ENCODE results near the gene FN1.

The FN1 gene

DNA sequence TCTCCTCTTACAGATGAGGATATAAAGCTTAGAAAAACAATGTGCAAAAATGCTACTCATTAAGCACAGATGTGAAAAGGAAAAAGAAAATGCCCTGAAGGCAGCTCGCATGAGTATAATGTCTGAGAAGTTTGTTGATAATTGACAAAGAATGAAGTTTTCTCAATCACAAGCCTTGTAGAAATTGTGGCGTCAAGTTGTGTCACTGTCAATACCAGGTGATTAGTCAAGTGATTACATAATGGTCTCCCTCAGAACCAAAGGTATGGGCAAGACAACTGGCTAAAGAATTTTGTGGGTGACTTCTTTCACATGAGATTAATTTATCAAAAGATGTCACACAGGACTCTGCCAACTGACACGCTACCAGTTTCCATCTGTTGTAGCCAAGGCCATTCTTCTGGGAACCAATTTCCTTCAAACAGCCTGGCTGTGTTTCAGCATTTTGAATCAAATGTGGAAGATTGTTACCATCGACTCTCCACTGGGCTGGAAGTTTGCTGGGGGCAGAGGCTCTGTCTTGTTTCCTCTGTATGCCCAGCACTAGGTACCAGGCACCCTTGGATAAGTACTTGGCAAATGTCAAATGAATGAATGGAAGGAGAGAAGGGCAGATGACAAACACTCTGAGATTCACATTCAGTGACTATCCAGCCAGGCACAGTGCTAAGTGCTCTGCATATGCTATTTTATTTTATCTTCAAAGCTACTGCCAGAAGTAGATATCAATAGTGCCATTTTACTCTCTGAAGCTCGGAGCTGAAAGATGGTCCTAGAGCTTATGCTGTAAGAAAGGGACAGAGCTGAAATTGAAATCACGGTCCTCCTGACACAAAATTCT is 5.9 kb upstream of the FN1 start:
- DNase-seq (ENCODE audit: low spot score): no peak

DNA sequence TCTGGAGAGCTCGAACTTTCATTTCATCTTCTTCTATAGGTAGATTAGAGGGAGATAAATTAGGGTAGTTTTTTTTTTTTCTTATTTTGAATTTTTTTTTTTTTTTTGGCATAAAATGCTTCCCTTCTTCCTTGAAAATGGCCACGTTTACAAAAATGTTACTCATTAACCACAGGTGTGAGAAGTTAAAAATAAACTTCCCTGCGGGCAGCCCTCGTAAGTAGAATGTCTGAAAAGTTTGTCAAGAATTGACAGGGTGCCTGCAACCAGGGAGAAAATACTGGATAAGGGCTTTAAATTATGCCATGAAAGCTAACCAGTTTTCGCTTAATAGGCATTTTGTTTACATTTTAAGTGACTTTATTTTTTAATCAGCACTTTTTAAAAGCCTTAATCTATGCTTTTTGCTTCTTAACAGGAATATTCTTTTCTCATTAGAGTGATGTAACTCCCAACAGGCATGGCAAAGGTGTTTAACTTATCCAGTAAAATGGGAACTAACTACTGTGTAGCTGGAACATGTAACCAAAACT is 4.2 kb upstream of the FN1 start:
- no peak for DNase-seq (ENCODE audit: low spot score)

DNA sequence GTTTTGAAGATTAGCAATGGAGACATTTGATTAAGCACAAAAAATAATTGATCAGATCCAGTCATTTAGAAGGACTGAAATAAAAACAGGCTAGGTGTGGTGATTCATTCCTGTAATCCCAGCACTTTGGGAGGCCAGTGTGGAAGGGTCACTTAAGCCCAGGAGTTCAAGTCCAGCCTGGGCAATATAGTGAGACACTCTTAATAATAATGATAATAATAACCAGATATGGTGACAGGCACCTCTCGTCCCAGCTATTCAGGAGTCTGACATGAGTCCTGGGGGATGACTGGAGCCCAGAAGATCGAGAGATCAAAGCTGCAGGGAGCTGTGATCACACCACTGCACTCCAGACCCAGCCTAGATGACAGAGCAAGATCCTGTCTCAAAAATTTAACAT is 3.5 kb upstream of the FN1 start:
- DNase-seq (ENCODE audit: low spot score): no peak

DNA sequence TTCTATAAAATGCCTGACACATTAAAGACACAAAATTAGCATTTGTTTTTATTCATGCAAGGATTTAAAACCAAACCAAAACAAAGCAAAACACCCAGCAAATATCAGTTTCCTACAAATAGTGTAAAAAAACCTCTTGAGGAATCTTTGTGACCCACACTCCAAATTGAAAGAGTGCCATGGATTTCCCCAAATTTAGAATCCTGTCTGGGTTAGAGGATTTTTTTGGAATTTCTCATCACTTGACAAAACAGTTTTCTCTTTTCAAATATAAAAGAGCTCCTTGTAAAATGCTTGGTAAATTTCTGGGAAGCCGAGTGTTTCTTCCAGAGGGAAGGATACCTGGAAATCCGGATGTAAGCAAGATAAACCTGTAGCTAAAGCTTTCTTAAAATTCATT is 1.7 kb upstream of the FN1 start:
- no peak for DNase-seq (ENCODE audit: low spot score)

DNA sequence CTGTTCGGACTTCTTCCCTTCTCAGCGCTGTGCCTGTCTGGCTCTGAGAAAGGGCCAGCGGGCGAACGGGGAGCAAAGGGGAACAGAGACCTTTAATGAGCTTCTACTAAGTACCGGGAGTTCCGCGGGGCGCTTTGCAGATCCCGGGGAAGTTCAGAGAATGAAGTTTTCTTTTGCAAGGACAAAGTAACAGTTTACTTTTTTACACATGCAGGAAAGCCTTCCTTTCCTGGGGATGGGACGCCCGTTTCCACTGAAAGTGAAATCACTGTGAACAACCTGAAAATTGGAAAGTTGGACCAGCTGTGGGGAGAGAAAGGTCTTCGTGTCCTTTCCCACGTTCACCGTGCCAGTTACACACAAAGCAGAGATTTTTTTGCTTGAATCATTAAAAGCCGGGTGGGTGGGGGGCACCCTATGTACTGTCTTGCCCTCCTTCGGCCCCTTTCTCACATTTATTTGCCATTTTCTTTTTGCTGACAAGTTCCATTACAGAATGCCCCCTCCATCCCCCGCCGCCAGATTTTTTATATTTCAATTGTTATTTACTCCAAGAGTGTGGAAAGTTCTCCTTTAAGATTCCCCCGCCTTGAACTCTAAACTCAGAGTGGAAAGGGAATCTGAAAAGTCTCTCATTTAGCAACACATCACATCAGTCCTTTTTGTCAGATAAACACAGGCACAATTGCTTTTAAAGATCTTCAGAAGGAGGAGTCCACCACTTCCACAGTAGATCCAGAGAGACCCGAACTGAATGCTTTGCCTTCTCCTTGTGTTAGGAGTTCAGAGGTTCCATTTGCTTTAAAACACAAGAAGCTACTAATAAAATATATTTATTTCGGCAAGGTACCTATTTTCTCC is 1.1 kb upstream of the FN1 start:
- DNase-seq (ENCODE audit: low spot score): no peak

DNA sequence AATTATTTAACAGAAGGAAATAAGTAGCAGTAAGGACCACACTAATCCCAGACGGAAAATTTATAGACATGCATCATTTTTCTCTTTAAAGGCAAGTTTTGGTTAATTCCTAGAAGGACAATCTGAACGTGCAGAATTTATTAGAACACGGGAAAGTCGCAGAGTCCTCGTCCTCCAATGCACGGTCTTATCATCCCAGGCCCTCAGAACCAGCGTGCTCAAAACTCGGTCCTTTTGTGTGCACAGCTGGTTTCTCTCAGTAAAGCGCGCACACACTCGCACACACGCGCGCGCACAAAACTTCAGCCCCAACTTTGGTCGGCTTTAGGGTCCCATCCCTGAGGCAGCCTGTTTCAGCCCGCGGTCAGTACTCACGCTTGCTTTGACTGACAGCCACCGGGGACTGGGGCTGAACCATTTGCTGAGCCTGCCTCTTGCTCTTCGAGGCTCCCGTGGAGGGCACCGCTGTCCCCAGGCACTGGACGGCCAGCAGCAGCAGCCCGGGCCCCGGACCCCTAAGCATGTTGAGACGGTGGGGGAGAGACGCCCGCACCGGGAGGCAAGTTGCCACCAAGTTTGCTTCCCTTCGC is 493 bp downstream of the FN1 start:
- DNase-seq (ENCODE audit: low spot score): peak; percentile 38

DNA sequence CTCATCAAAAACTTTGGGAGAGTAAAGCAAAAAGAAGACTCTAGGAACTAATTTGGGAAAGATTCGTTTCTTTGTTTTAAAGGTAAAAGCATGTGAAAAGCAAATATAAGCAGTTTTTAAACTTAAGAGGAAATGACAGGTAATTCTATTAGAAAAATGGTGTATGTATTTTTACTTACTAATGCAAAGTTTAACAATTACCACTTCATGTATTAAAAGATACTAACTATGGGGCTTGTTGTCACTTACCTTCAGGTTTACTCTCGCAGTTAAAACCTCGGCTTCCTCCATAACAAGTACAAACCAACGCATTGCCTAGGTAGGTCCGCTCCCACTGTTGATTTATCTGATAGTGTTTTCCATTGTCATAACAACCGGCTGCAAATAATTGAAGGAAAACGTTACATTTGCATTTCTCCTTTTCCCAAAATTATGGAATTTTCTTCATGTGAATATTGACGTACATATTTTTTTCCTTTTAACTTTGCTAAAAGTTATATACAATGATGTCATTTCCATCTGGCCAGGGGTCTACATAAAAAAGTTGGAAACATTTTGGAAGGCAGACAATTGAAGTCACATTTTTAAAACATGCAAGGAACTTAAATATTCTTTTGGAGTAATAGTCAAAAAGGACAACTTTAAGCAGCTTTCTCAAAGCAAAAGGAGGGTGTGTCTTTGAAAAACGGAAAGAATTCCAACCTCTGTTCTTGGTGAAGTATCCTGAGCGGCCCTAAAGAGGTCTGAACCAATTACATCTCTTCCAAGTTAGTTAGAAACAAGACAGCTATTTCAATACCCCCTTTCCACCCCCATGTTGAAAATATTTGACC is 1.2 kb downstream of the FN1 start:
- no peak for DNase-seq (ENCODE audit: low spot score)

DNA sequence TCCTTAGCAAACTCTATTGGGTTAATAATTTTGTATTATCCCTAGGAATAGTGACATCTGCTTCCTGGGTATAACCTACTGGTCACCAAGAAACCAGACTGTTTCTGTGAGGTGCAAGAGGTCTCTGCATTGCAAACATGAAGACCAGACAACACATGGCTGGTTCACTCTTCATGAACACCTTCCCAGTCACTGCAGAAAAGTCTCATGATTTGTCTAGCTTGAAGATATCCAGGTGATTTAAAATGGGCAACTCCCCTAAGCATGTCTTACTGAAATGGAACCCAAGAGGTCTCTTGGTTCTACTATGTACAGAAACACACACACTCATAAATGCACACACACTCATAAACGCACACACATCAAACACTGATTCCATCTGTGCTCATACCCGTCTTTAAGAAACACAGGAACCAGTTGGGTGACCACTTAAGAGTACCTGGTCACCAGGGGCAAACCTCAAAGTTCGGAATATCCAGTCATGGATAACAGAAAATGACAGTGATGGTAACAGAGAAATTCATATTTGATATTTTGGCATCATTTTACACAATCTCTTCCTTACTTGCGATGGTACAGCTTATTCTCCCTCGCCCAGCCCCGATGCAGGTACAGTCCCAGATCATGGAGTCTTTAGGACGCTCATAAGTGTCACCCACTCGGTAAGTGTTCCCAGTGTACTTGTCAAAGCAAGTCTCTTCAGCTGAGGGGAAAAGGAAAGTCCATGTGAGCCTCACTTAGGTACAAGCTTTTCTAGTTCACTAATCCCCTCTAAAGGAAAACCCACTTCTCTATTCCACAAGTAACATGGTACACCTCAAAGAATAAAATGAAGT is 2.9 kb downstream of the FN1 start:
- DNase-seq (ENCODE audit: low spot score): no peak

DNA sequence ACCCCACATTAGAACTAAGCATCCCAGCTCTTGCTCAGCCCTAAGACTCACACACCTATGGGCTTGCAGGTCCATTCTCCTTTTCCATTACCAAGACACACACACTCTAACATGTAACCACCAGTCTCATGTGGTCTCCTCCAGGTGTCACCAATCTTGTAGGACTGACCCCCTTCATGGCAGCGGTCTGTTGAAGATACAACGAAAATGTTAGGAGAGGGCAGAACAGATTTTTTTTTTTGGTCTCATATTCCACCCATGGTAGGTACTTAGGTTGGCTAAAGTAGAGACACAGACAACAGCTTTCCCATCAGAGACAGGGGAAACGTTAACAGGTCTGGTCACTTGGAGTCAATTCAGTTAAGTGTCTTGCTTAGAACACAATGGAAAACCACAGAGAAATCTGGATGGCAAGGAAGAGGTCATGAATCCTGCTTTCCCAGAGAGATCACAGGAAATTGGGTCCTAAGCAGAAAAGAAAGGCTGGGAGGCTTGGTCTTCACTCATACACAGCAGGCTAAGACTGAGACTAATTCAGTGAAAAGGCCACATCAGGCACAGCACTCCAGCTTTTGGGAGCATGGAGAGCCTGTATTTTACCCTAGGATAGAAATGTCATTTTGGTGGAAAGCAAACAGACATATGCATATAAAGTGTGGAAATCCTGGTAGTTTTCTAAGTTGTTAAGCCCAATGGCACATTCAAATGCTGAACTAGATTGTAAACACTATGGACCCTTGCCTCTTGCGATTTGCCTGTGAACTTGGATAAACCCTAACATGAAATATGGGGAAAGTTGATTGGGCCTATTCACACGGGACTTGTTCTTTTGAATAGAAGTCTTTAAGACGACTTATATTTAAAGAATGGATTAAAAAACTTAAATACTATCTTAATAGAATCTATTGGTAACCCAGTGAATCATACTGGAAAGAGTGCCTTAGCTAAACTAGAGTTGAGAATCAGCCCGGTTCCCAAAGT is 3.8 kb downstream of the FN1 start:
- DNase-seq (ENCODE audit: low spot score): no peak

DNA sequence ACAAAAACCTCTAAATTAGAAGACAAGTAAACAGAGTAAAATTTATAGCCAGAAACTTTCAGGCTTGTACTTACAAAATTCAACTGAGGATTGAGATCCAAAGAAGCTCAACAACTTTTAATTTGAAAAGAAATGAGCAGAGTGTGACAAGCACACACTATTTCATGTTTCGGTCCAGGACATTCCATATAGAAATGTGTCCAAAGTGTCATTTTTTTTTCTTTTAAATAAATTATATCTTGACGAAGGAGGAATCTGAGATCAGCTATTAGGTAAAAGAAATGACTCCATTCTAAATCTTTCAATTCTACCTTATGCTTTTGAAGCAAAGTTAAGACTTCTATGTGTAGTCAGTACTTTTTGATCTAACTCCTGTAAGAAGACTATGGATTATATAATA is 4.6 kb downstream of the FN1 start:
- no peak for DNase-seq (ENCODE audit: low spot score)

DNA sequence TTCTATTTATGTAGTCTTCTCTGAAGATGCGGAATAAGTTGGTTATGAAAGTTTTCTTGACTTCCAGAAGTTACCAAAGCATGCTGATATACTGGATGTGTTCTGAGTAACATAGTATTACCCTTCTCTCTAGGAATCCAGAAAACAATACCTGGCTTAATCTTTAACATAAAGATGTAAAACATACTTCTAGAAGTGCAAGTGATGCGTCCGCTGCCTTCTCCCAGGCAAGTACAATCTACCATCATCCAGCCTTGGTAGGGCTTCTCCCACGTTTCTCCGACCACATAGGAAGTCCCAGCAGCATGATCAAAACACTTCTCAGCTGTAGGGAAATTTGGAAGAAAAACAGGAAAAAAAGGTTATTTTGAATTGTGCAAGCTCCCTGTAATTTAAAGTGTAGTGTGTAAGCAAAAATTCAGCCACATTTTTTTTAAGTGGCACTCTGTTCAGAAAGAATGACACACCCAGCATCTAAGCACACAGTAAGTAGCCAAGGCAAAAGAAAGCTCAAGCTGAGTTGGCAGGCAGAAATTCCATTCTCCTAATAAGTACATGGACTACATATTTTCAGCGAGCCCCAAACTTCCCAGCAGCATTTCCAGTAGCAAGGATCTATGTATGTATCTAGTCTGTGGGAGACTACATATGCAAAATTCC is 5.2 kb downstream of the FN1 start:
- peak; percentile 39 for DNase-seq (ENCODE audit: low spot score)

DNA sequence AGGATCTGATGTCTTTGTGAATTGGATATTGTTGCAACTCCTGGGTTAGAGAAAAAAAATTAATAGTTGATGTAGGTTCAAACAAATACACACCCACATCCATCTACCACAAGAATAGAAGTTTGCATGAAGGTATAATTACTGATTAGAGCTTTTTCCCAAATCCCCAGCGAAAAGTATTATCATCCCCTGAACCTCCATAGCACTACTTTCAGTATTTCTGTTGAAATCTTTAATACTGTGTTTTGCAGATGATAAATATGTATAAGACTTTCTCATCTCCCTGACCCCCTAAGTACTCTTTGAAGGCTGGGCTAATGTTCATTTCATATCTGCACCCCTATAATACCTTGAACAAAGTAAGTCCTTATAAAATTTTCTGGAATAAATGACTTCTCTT is 6.4 kb downstream of the FN1 start:
- no peak for DNase-seq (ENCODE audit: low spot score)

DNA sequence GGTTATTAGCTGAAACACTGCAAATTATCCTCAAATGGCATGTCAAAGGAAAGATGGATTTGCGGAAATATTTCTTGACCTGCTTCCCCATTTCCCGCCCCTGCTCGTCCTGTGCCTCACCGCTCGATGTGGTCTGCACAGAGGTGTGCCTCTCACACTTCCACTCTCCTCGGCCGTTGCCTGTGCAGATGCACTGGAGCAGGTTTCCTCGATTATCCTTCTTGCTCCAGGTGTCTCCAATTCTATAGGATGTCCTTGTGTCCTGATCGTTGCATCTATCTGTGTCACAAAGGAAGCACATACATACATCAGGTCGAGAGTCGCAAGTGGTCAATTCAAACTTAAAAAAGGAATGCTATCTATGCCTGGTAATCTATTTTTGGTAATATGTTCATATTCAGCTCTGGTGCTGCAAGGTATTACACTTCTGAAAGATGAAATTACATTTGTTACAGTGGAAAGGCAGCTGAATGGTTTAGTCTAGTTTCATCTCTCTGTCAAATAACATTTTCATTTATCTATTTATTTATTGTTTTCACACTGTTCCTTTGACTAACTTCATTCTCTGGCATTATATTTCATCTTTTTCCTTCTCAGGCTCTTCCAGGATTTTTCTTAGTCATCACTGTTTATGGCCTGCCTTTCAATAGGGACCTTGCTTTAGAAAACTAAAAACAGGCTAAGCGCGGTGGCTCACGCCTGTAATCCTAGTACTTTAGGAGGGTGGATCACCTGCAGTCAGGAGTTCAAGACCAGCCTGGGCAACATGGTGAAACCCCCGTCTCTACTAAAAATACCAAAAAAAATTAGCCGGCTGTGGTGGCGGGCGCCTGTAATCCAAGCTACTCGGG is 7.6 kb downstream of the FN1 start:
- no peak for DNase-seq (ENCODE audit: low spot score)

DNA sequence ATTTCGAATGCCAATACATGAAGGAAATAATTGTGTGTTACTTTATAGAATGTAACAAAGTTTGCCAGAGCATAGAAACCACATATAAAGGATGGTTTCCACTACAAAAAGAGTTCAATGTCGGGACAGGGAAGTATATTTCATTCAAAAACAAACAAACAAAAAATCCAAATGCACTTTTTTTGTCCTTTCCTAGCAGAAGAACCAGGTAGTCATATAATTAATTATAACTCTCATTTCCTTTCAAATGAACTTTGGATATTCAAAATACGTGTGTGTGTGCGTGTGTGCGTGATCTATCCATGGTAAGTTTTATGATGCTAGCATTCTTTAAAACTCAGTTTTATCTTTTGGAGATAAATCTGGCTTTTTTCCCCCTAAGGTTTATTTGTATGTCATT is 8.3 kb downstream of the FN1 start:
- no peak for DNase-seq (ENCODE audit: low spot score)

DNA sequence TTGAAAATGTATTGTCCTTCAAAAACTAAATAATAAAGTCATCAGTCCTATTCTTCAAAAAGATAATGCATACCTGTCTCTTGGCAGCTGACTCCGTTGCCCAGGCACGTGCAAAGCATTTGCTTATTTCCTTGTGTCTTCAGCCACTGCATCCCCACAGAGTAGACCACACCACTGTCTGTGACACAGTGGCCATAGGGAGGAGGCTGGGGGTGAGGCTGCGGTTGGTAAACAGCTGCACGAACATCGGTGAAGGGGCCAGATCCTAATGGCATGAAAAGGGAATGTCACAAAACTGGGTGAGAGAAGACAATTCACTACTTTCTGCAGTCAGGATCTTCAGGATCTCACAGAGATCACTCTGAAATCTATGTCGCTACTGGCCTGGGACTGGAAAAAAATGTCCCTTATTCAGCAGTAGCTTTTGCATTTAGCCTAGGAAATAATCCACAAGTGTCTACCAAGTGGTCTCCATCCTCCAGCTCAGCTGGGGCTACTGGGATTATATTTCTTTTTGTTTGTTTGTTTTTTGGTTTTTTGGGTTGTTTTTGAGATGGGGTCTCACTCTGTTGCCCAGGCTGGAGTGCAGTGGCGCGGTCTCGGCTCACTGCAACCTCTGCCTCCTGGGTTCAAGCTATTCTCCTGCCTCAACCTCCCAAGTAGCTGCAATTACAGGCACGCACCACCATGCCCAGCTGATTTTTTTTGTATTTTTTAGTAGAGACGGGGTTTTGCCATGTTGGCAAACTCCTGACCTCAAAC is 10.7 kb downstream of the FN1 start:
- DNase-seq (ENCODE audit: low spot score): no peak

DNA sequence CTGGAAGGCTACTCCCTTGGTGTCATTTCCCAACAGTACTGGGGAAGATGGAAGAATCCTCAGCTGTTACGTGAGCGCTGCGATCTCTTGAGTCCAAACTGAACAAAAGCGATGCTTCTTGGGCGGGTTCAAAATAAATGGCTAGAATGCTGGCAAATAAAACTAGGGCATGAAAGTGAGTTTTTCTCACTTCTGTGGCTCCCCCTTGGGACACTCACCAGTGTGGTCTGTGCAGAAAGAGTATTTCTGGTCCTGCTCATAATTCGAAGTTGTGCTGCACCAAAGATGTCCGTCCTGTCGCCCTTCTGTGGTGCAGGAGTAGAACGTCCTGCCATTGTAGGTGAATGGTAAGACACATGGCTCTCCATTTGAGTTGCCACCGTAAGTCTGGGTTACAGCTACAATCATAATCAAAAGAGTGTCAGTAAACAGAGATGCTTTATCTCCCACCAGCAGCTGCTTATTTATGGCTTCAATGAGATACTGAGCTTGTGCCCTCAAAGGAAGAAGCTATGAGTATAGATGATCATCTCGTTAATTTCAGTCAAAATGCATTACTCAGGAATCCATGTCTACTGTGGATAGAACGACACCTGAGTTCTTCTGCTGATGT is 11.8 kb downstream of the FN1 start:
- no peak for DNase-seq (ENCODE audit: low spot score)

DNA sequence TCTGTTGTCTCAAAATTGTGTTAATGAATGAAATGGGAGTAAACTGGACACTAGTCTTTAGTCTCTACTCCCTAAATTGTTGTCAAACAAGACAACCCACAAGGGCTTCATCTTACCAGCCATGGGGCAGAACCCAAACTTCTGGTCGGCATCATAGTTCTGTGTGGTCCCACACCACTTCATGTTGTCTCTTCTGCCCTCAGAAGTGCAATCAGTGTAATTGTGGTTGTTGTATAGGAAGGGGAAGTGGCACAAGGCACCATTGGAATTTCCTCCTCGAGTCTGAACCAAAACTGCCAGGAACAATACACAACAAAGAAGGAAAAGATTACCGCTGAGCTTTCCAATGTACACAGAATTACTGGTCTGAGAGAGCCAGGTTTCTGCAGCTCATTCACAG is 12.6 kb downstream of the FN1 start:
- DNase-seq (ENCODE audit: low spot score): no peak

Measured in GM03348 (cell line).